ENCODE measurements around the gene SH3GLB1. TPM values are rescaled to one million over a fixed set of nuclear protein-coding genes. Genes with fewer than 3 reads are reported as not detected.

SH3GLB1 gene
- total and polyA plus RNA-seq, 2 of the 13 experiments (the other 11 are each of a cell fraction or from before 2014, with no cell fraction given) = 26.0 to 41.5 TPM

DNA sequence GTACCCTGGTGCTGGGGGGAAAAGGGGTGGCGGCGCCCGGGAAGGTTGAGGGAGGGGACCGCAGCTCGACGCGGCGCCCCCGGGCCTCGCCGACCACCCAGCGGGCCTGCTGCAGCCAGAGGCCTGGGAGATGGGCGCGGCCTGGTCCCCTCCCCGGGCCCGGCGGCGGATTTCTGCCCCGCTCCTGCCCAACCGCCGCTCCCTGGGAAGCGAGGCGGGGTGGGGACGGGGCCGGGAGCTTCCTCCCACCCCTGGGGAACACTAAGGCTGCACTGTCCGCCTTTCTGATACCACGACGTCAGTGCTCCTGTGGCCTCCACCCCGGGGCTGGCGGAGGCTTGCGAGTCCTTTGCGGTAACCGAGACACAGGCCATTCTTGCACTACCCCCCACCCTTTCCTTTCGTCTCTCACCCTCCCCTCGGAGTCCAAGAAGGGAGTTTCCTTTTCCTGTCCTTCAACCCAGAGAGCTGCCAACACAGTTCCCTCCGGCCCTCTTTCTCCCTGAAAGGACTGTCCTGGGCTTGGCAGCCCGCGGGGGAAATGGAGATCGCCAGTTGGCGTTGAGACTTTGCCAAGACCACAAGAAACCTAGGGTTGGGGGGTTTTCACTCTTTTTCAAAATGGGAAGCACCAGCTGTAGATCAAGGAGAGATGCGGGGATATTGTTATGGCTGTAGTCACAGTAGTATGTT, 742 bp downstream of the SH3GLB1 start (continued):
- TF ChIP-seq AFF4 (CRISPR knock-in tag; IDR thresholded peaks at IDR 0.05) (no peak), GTF3A (CRISPR knock-in tag; conservative IDR thresholded peaks at IDR 0.05) (no peak), AGO2 (optimal IDR thresholded peaks at IDR 0.05; ENCODE audit: low read depth, low read length) (peak; percentile 80), ZFX (CRISPR knock-in tag; IDR thresholded peaks at IDR 0.05; ENCODE audit: low read depth) (peak; percentile 91), NFIB (CRISPR knock-in tag; IDR thresholded peaks at IDR 0.05; ENCODE audit: borderline replicate concordance) (no peak), ZNF33A (CRISPR knock-in tag; IDR thresholded peaks at IDR 0.05; ENCODE audit: borderline replicate concordance) (no peak), ZBTB33 (CRISPR knock-in tag; IDR thresholded peaks at IDR 0.05) (no peak), ZSCAN31 (CRISPR knock-in tag; IDR thresholded peaks at IDR 0.05; ENCODE audit: low read depth) (no peak; the same call in 1 of the 2 replicates), AHR (CRISPR knock-in tag; IDR thresholded peaks at IDR 0.05) (peak; percentile 21; the same call in 1 of the 2 replicates), ZNF451 (CRISPR knock-in tag; IDR thresholded peaks at IDR 0.05) (no peak)
- TF ChIP-seq, protein P1, sequence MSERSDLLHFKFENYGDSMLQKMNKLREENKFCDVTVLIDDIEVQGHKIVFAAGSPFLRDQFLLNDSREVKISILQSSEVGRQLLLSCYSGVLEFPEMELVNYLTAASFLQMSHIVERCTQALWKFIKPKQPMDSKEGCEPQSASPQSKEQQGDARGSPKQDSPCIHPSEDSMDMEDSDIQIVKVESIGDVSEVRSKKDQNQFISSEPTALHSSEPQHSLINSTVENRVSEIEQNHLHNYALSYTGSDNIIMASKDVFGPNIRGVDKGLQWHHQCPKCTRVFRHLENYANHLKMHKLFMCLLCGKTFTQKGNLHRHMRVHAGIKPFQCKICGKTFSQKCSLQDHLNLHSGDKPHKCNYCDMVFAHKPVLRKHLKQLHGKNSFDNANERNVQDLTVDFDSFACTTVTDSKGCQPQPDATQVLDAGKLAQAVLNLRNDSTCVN (CRISPR knock-in tag; IDR thresholded peaks at IDR 0.05; ENCODE audit: borderline replicate concordance) = no peak
